Tibial artery (tissue), 4 donors: ENCODE data around the gene NOL4L.

Experiments
- DNase-seq, 2 donors: peaks; one replicate each; pipeline ENCODE4 v3.0.0-alpha.2; 2019
- H3K27ac ChIP-seq, 2 donors: fragments of 200-600 bp; sonication (generic) in 1 of 2; 1 replicate in 1 of 2; 2 replicates in 1 of 2; pipeline ENCODE4 v1.5.1; 2018 to 2019; ENCODE audit warnings: mild to moderate bottlenecking in 1 of 2
- H3K27me3 ChIP-seq, 2 donors: fragments of 200-600 bp; sonication (generic) in 1 of 2; one replicate each; pipeline versions ENCODE4 v1.5.1 to v1.6.0; 2016 to 2019
- H3K36me3 ChIP-seq, 3 donors: fragments of 200-600 bp; sonication (generic) in 2 of 3; one replicate each; pipeline ENCODE4 v1.5.1; 2016 to 2019; ENCODE audit warnings: mild to moderate bottlenecking in 2 of 3
- H3K4me1 ChIP-seq, 4 donors: fragments of 200-600 bp; sonication (generic) in 2 of 4; 1 replicate in 3 of 4; 2 replicates in 1 of 4; pipeline ENCODE4 v1.5.1; 2016 to 2019
- H3K4me3 ChIP-seq, 2 donors: fragments of 200-600 bp; sonication (generic) in 1 of 2; 1 replicate in 1 of 2; 2 replicates in 1 of 2; pipeline ENCODE4 v1.5.1; 2018 to 2019; ENCODE audit warnings: mild to moderate bottlenecking in 2 of 2
- H3K9me3 ChIP-seq, 3 donors: fragments of 200-600 bp; sonication (generic) in 1 of 3; one replicate each; pipeline ENCODE4 v1.5.1; 2016 to 2019
- CTCF ChIP-seq, 2 experiments: fragments of 200-600 bp in 1 of 2; fragments of 450-650 bp in 1 of 2; IDR thresholded peaks; one replicate each; pipeline ENCODE4 v1.5.1; 2017 to 2019; ENCODE audit warnings: antibody characterized with exemption in 2 of 2, mild to moderate bottlenecking in 1 of 2, moderate library complexity in 1 of 2
- intact Hi-C: fragments of 100-400 bp; cut with DNase I; formaldehyde crosslinking; loops from one replicate; pipeline ENCODE4 v1.15.0; 2023; ENCODE audit warnings: low total_unique reads

The NOL4L gene

GRCh38 chr20:32483351-32484224 lies 101.5 kb downstream of the NOL4L start:
- H3K27ac ChIP-seq: peak overlapping the region; percentile 38 to 61
- H3K36me3 ChIP-seq: no peaks in the 10 kb centered on the region
- TF ChIP-seq CTCF (IDR thresholded peaks at IDR 0.05): no peak
- peaks cover 0 to 35% (median 18%) of the 10 kb centered on the region in 4 donors for H3K4me1 ChIP-seq
- no peaks in the 10 kb centered on the region for H3K9me3 ChIP-seq
- DNase-seq: peak in 1 of 2 donors; percentile 38
- no peaks in the 10 kb centered on the region for H3K27me3 ChIP-seq
- H3K4me3 ChIP-seq: peak overlapping the region; percentile 75 to 82
- intact Hi-C loops: loop anchor here (2.0 kb wide), 1 partner anchor 125 kb away; the partner anchor contains the start of gene ASXL1

GRCh38 chr20:32482442-32483261 lies 102.5 kb downstream of the NOL4L start:
- TF ChIP-seq CTCF (IDR thresholded peaks at IDR 0.05): no peak
- H3K4me3 ChIP-seq: peak overlapping the region; percentile 75 to 82
- H3K9me3 ChIP-seq: no peaks in the 10 kb centered on the region
- peak overlapping the region; percentile 33 to 61 for H3K27ac ChIP-seq
- intact Hi-C loops: loop anchor here (2.0 kb wide), 1 partner anchor 124 kb away; the partner anchor contains the start of gene ASXL1
- no peaks in the 10 kb centered on the region for H3K27me3 ChIP-seq
- DNase-seq: peak in 1 of 2 donors; percentile 40
- peaks cover 0 to 35% (median 18%) of the 10 kb centered on the region in 4 donors for H3K4me1 ChIP-seq
- H3K36me3 ChIP-seq: no peaks in the 10 kb centered on the region

DNA sequence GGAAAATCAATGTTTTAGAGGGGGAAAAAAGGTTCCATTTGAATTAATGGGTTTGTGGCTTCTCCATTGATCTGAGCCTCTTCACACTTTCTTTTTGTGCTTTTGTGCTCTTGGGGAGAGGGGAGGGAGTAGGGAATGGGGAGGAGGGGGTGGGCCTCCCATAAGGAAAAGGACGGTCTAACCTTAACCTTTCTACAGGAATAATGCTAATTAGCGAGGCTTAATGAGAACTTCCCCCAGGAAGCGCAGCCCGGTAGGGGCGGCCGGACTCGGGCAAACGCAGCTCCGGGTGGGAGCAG lies 103.0 kb downstream of the NOL4L start:
- peak overlapping the region; percentile 33 to 61 for H3K27ac ChIP-seq
- H3K4me1 ChIP-seq: peaks cover 0 to 35% (median 18%) of the 10 kb centered on the region in 4 donors
- peak overlapping the region; percentile 75 to 82 for H3K4me3 ChIP-seq
- no peak for DNase-seq
- no peaks in the 10 kb centered on the region for H3K27me3 ChIP-seq
- no peaks in the 10 kb centered on the region for H3K36me3 ChIP-seq
- H3K9me3 ChIP-seq: no peaks in the 10 kb centered on the region
- no peak for TF ChIP-seq CTCF (IDR thresholded peaks at IDR 0.05)
- intact Hi-C loops: loop anchor here (2.0 kb wide), 1 partner anchor 123 kb away; the partner anchor contains the start of gene ASXL1

DNA sequence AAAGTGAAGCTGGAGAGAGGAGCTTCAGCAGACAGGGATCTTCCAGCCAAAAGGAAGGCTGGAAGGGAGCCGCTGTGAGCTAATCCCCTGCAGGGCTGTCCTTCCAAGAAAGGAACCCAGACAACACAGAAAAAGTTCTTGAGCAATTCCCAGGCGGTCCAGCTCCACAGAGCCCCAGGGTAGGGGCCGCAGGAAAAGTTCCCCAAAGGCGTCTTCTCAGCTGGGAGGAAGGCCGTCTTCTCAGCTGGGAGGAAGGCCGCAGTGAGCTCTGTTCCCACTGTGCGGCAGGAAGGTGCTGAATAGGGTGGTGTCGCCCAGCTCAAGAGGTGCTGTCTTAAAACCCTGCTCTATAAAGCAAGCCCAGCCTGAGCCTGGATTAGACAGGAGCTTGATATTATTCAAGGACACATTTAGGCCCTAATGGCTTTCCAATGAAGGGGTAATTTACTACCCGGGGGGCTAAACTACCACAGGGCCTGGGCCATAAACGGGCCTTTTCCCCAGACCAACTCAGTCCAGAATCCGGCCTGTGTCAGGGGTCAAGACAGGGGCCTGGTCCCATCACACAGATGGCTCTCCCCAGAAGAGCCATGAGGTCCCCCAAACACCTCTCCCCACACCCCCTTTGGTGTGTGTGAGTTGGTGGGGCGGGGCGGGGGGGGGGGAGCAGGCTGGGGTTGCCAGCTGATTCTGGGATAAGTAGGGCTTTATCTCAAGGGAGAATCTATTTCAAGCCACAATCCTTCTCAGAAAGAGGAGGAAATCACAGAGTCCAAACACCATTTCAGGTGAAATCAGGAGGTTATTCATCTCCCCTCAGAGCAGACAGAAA lies 103.6 kb downstream of the NOL4L start:
- intact Hi-C loops: loop anchor here (2.0 kb wide), 1 partner anchor 123 kb away; the partner anchor contains the start of gene ASXL1
- Histone ChIP-seq H3K27ac (peak overlapping the region; percentile 33 to 61), H3K4me3 (peak overlapping the region in 1 of 2 donors; percentile 75), H3K36me3 (no peaks in the 10 kb centered on the region), H3K9me3 (no peaks in the 10 kb centered on the region), H3K27me3 (no peaks in the 10 kb centered on the region), H3K4me1 (peaks cover 0 to 39% (median 18%) of the 10 kb centered on the region in 4 donors)
- DNase-seq: no peak
- no peak for TF ChIP-seq CTCF (IDR thresholded peaks at IDR 0.05)
